ENCODE data around the gene NAIP.
"Not testable (repeated sequence)": the region's sequence is repeated elsewhere in the genome, so short reads cannot be mapped to it uniquely, and the experiment has no call there.

NAIP gene

GRCh38 chr5:71025289-71025953, at the start of gene NAIP:
Gene NAIP (minus strand): TSS chr5:71025339. CDS start chr5:71012915, 12,424 bp downstream.
- not testable (repeated sequence) for DNase-seq

- not testable (repeated sequence) for DNase-seq
These were observed 42.3 kb upstream of the NAIP start, which contains the start of gene GTF2H2 for GRCh38 chr5:71067262-71067928. Gene GTF2H2 (minus strand): TSS chr5:71067676. CDS start chr5:71062763, 4,913 bp downstream.

GRCh38 chr5:71061322-71061721, 36.2 kb upstream of the NAIP start:
- DNase-seq = not testable (repeated sequence)

GRCh38 chr5:71059426-71059825, 34.3 kb upstream of the NAIP start:
- DNase-seq = not testable (repeated sequence)

GRCh38 chr5:71044808-71045207, 19.7 kb upstream of the NAIP start:
- not testable (repeated sequence) for DNase-seq

- DNase-seq = not testable (repeated sequence)
These were observed 19.0 kb upstream of the NAIP start for GRCh38 chr5:71044128-71044527.

- not testable (repeated sequence) for DNase-seq
These were observed 6.1 kb upstream of the NAIP start for GRCh38 chr5:71031046-71031776.

- not testable (repeated sequence) for DNase-seq
These were observed 4.5 kb downstream of the NAIP start for GRCh38 chr5:71020643-71021042.

- not testable (repeated sequence) for DNase-seq
These were observed 6.6 kb downstream of the NAIP start for GRCh38 chr5:71018376-71019005.

GRCh38 chr5:71014176-71014575, 11.0 kb downstream of the NAIP start:
- DNase-seq = no peak

GRCh38 chr5:71013575-71013974, 11.6 kb downstream of the NAIP start:
- DNase-seq = no peak

GRCh38 chr5:71011194-71011792, 13.8 kb downstream of the NAIP start:
- no peak for DNase-seq

GRCh38 chr5:71006983-71007382, 18.2 kb downstream of the NAIP start:
- not testable (repeated sequence) for DNase-seq

GRCh38 chr5:70984882-70985281, 40.3 kb downstream of the NAIP start:
- DNase-seq = not testable (repeated sequence)

GRCh38 chr5:70967220-70967619, 57.9 kb downstream of the NAIP start:
- DNase-seq = not testable (repeated sequence)

- not testable (repeated sequence) for DNase-seq
These were observed 60.6 kb downstream of the NAIP start for GRCh38 chr5:70964531-70964930.

- DNase-seq = not testable (repeated sequence)
These were observed 72.1 kb downstream of the NAIP start for GRCh38 chr5:70953068-70953467.

- DNase-seq = not testable (repeated sequence)
These were observed 92.6 kb downstream of the NAIP start for GRCh38 chr5:70932560-70932959.

GRCh38 chr5:70931709-70932368, 93.3 kb downstream of the NAIP start:
- DNase-seq = not testable (repeated sequence)

- not testable (repeated sequence) for DNase-seq
These were observed 100.0 kb downstream of the NAIP start for GRCh38 chr5:70925211-70925562.
